ENCODE results near the gene ERVK3-1.

GRCh38 chr19:58311345-58311865 is 6.2 kb downstream of the ERVK3-1 start:
- TF ChIP-seq CTCF (IDR thresholded peaks at IDR 0.05 in 4 of 5, conservative IDR thresholded peaks at IDR 0.05 in 1 of 5) (no peak), POLR2A (IDR thresholded peaks at IDR 0.05) (no peak)
